ENCODE results near the gene P2RY8. TPM values are rescaled to one million over a fixed set of nuclear protein-coding genes. Genes with fewer than 3 reads are reported as not detected.
"Not testable (repeated sequence)": the region's sequence is repeated elsewhere in the genome, so short reads cannot be mapped to it uniquely, and the experiment has no call there.

The P2RY8 gene
- polyA plus RNA-seq, 3 donors = 18.9 to 40.0 (median 33.3) TPM

DNA sequence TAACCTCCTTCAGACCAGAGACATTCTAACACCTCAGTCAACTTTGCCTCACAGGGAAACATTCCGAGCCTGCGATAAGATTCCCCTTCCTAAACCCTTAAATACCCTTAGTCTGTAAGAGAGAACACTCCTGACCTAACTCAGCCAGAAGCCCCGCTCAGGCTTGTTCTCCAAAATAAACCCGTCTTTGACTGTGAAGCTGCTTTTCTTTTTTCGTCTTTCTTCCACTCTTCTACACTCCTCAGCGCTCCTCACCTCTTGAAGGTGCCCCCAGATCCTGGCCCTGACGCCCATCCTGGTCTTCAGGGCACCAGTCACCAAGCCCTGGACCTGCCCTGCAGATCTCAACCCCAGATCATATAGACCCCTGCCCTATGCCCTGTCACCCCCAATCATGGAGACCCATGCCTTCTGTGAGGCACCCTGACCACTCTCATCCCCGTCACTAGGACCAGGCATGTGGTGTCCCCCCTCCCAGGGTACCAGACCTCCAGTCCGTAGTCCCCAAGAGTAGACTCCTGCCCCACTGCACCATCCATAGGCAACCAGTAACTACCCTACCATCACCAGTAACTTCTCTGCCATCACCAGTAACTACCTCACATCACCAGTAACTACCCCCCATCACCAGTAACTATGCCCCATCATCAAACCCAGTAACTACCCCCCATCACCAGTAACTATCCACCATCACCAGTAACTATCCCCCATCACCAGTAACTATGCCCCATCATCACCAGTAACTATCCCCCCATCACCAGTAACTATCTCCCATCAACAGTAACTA lies 87.8 kb downstream of the P2RY8 start:
- H3K27me3 ChIP-seq (ENCODE audit: control insufficient read depth in 2 of 2, insufficient read depth in 2 of 2, low read length in 2 of 2) = no peaks in the 10 kb centered on the region
- H4K20me1 ChIP-seq (ENCODE audit: insufficient read depth, low read length) = peaks cover 26% of the 10 kb centered on the region
- H3K27me3 Mint-ChIP-seq (ENCODE audit: low read depth in 3 of 3) = peaks cover 0 to 4% (median 4%) of the 10 kb centered on the region in 3 donors
- intact Hi-C loops (cut with micrococcal nuclease) = loop anchor here in 1 of 2 donors (5.0 kb wide), 1 partner anchor 47 kb away; no protein-coding TSS in a partner anchor
- no peak overlapping the region for H2AFZ ChIP-seq (ENCODE audit: insufficient read depth, low read depth, low read length, poor library complexity, severe bottlenecking)
- no peak overlapping the region for H3K27ac ChIP-seq (ENCODE audit: low read depth in 1 of 2, low read length in 2 of 2)
- WGBS (ENCODE audit: insufficient coverage) = 88% methylated on average over 9 of the region's 9 CpGs
- peaks cover 13 to 16% of the 10 kb centered on the region in 2 donors for H3K4me1 ChIP-seq (ENCODE audit: control insufficient read depth in 1 of 2, insufficient read depth in 2 of 2, low read length in 2 of 2)
- H3K27ac Mint-ChIP-seq = peak overlapping the region in 1 of 7 donors; percentile 7
- H3K4me2 ChIP-seq (replicated peaks; ENCODE audit: extremely low read depth, low read length, poor library complexity, severe bottlenecking) = no peak overlapping the region
- H3K9me3 ChIP-seq (replicated peaks in 1 of 2; ENCODE audit: control insufficient read depth in 1 of 2, insufficient read depth in 1 of 2, low read length in 2 of 2) = peaks cover 19 to 41% of the 10 kb centered on the region in 2 donors
- H3K4me3 ChIP-seq (replicated peaks in 1 of 3; ENCODE audit: low read depth in 2 of 3, low read length in 3 of 3) = no peak overlapping the region
- H3K36me3 ChIP-seq (replicated peaks in 1 of 2; ENCODE audit: control insufficient read depth in 1 of 2, insufficient read depth in 2 of 2, low read length in 2 of 2) = no peaks in the 10 kb centered on the region
- peaks cover 22% of the 10 kb centered on the region for H3K79me2 ChIP-seq (ENCODE audit: insufficient read depth, low read length)
- H3K4me1 Mint-ChIP-seq = peaks cover 5% of the 10 kb centered on the region
- H3K9ac ChIP-seq (ENCODE audit: insufficient read depth, low read length, poor library complexity, severe bottlenecking) = no peak overlapping the region
- TF ChIP-seq CTCF (IDR thresholded peaks at IDR 0.05) = no peak
- H3K4me3 Mint-ChIP-seq = no peak overlapping the region
- DNase-seq = no peak
- H3K9me3 Mint-ChIP-seq = peaks cover 35 to 50% (median 45%) of the 10 kb centered on the region in 7 donors
- peaks cover 15 to 33% of the 10 kb centered on the region in 2 donors for H3K36me3 Mint-ChIP-seq

DNA sequence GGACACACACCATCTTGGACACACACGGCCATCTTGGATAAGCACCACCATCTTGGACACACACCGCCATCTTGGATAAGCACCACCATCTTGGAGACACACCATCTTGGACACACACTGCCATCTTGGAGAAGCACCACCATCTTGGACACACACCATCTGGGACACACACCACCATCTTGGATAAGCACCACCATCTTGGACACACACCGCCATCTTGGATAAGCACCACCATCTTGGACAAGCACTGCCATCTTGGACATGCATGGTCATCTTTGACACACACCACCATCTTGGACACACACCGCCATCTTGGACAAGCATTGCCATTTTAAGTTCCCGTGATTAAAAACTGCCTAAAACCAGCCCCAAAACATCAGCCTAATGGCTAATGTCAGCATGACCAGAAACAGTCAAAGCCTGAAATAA lies 88.4 kb downstream of the P2RY8 start:
- Histone ChIP-seq H3K9me3 (replicated peaks in 1 of 2; ENCODE audit: control insufficient read depth in 1 of 2, insufficient read depth in 1 of 2, low read length in 2 of 2) (peaks cover 25 to 47% of the 10 kb centered on the region in 2 donors), H3K4me1 (ENCODE audit: control insufficient read depth in 1 of 2, insufficient read depth in 2 of 2, low read length in 2 of 2) (peaks cover 13 to 16% of the 10 kb centered on the region in 2 donors), H3K79me2 (ENCODE audit: insufficient read depth, low read length) (peaks cover 22% of the 10 kb centered on the region), H4K20me1 (ENCODE audit: insufficient read depth, low read length) (peaks cover 26% of the 10 kb centered on the region)
- Mint-ChIP-seq H3K9me3 (peaks cover 41 to 56% (median 52%) of the 10 kb centered on the region in 7 donors), H3K36me3 (peaks cover 19 to 38% of the 10 kb centered on the region in 2 donors), H3K27ac (peak overlapping the region in 2 of 7 donors; percentile 7 to 32)
- not testable (repeated sequence) for DNase-seq; H3K27ac ChIP-seq (ENCODE audit: low read depth in 1 of 2, low read length in 2 of 2); H3K4me3 Mint-ChIP-seq; H3K9ac ChIP-seq (ENCODE audit: insufficient read depth, low read length, poor library complexity, severe bottlenecking); H3K4me1 Mint-ChIP-seq; H3K4me3 ChIP-seq (replicated peaks in 1 of 3; ENCODE audit: low read depth in 2 of 3, low read length in 3 of 3); H3K4me2 ChIP-seq (replicated peaks; ENCODE audit: extremely low read depth, low read length, poor library complexity, severe bottlenecking); H3K27me3 ChIP-seq (ENCODE audit: control insufficient read depth in 2 of 2, insufficient read depth in 2 of 2, low read length in 2 of 2); H2AFZ ChIP-seq (ENCODE audit: insufficient read depth, low read depth, low read length, poor library complexity, severe bottlenecking); H3K36me3 ChIP-seq (replicated peaks in 1 of 2; ENCODE audit: control insufficient read depth in 1 of 2, insufficient read depth in 2 of 2, low read length in 2 of 2); H3K27me3 Mint-ChIP-seq (ENCODE audit: low read depth in 3 of 3)
- intact Hi-C loops (cut with micrococcal nuclease) = loop anchor here in 1 of 2 donors (5.0 kb wide), 1 partner anchor 46 kb away; no protein-coding TSS in a partner anchor
- WGBS (ENCODE audit: insufficient coverage) = 98% methylated on average over 5 of the region's 5 CpGs

DNA sequence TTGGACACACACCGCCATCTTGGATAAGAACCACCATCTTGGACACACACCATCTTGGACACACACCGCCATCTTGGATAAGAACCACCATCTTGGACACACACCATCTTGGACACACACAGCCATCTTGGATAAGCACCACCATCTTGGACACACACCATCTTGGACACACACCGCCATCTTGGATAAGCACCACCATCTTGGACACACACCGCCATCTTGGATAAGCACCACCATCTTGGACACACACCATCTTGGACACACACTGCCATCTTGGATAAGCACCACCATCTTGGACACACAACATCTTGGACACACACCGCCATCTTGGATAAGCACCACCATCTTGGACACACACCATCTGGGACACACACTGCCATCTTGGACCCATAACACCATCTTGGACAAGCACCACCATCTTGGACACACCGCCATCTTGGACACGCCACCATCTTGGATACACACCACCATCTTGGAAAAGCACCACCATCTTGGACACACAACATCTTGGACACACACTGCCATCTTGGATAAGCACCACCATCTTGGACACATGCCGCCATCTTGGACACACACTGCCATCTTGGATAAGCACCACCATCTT lies 88.9 kb downstream of the P2RY8 start:
- H3K27ac ChIP-seq (ENCODE audit: low read depth in 1 of 2, low read length in 2 of 2); H3K27me3 Mint-ChIP-seq (ENCODE audit: low read depth in 3 of 3); H2AFZ ChIP-seq (ENCODE audit: insufficient read depth, low read depth, low read length, poor library complexity, severe bottlenecking); H3K36me3 ChIP-seq (replicated peaks in 1 of 2; ENCODE audit: control insufficient read depth in 1 of 2, insufficient read depth in 2 of 2, low read length in 2 of 2); H3K4me1 Mint-ChIP-seq; H3K4me3 ChIP-seq (replicated peaks in 1 of 3; ENCODE audit: low read depth in 2 of 3, low read length in 3 of 3); DNase-seq; H3K4me3 Mint-ChIP-seq; H3K9ac ChIP-seq (ENCODE audit: insufficient read depth, low read length, poor library complexity, severe bottlenecking); H3K27me3 ChIP-seq (ENCODE audit: control insufficient read depth in 2 of 2, insufficient read depth in 2 of 2, low read length in 2 of 2); H3K4me2 ChIP-seq (replicated peaks; ENCODE audit: extremely low read depth, low read length, poor library complexity, severe bottlenecking): not testable (repeated sequence)
- intact Hi-C loops (cut with micrococcal nuclease) = loop anchor here in 1 of 2 donors (5.0 kb wide), 1 partner anchor 46 kb away; no protein-coding TSS in a partner anchor
- WGBS (ENCODE audit: insufficient coverage) = 98% methylated on average over 8 of the region's 8 CpGs
- peaks cover 22% of the 10 kb centered on the region for H3K79me2 ChIP-seq (ENCODE audit: insufficient read depth, low read length)
- H3K27ac Mint-ChIP-seq = peak overlapping the region in 1 of 7 donors; percentile 32
- H3K9me3 ChIP-seq (replicated peaks in 1 of 2; ENCODE audit: control insufficient read depth in 1 of 2, insufficient read depth in 1 of 2, low read length in 2 of 2) = peaks cover 30 to 52% of the 10 kb centered on the region in 2 donors
- H3K36me3 Mint-ChIP-seq = peaks cover 21 to 43% of the 10 kb centered on the region in 2 donors
- peaks cover 43 to 59% (median 56%) of the 10 kb centered on the region in 7 donors for H3K9me3 Mint-ChIP-seq
- peaks cover 13 to 16% of the 10 kb centered on the region in 2 donors for H3K4me1 ChIP-seq (ENCODE audit: control insufficient read depth in 1 of 2, insufficient read depth in 2 of 2, low read length in 2 of 2)
- H4K20me1 ChIP-seq (ENCODE audit: insufficient read depth, low read length) = peaks cover 26% of the 10 kb centered on the region

All from CD14-positive monocyte (primary cell).